HG03432 (cell line): ENCODE results near the gene ZNF592.

Experiments used
- ATAC-seq: cut with Tn5 transposase; IDR thresholded peaks from one replicate; pipeline ENCODE4 v1.9.1; 2021; ENCODE audit warnings: mild to moderate bottlenecking, moderate library complexity; ENCODE audit not compliant: unreplicated experiment

Gene ZNF592

GRCh38 chr15:84804005-84804900 is 55.9 kb downstream of the ZNF592 start:
- no peak for ATAC-seq

GRCh38 chr15:84805221-84805620 is 56.8 kb downstream of the ZNF592 start:
- ATAC-seq, result no peak

- no peak for ATAC-seq
Observed at GRCh38 chr15:84807228-84807627, 58.8 kb downstream of the ZNF592 start.

- no peak for ATAC-seq
Observed at GRCh38 chr15:84810073-84810840, 61.9 kb downstream of the ZNF592 start.

GRCh38 chr15:84811151-84811550 is 62.8 kb downstream of the ZNF592 start:
- no peak for ATAC-seq

GRCh38 chr15:84811828-84812227 is 63.4 kb downstream of the ZNF592 start:
- ATAC-seq, result no peak

GRCh38 chr15:84812842-84813241 is 64.5 kb downstream of the ZNF592 start:
- no peak for ATAC-seq

- no peak for ATAC-seq
Observed at GRCh38 chr15:84813435-84813834, 65.0 kb downstream of the ZNF592 start.

GRCh38 chr15:84813931-84814330 is 65.5 kb downstream of the ZNF592 start:
- ATAC-seq, result no peak

- ATAC-seq, result no peak
Observed at GRCh38 chr15:84814916-84815315, 66.5 kb downstream of the ZNF592 start.

GRCh38 chr15:84816694-84817465 is 68.5 kb downstream of the ZNF592 start, which contains the start of gene ALPK3:
Gene ALPK3 (plus strand): TSS chr15:84817356. CDS start chr15:84817453, 97 bp downstream.
- ATAC-seq, result no peak

- no peak for ATAC-seq
Observed at GRCh38 chr15:84817466-84818081, 69.2 kb downstream of the ZNF592 start.

GRCh38 chr15:84818261-84819131 is 70.1 kb downstream of the ZNF592 start:
- ATAC-seq, result no peak

- no peak for ATAC-seq
Observed at GRCh38 chr15:84819291-84819768, 70.9 kb downstream of the ZNF592 start.

- ATAC-seq, result no peak
Observed at GRCh38 chr15:84819791-84820190, 71.4 kb downstream of the ZNF592 start.

- no peak for ATAC-seq
Observed at GRCh38 chr15:84821501-84822021, 73.2 kb downstream of the ZNF592 start.

GRCh38 chr15:84822653-84823281 is 74.4 kb downstream of the ZNF592 start:
- no peak for ATAC-seq

- ATAC-seq, result no peak
Observed at GRCh38 chr15:84823282-84823878, 75.0 kb downstream of the ZNF592 start.
